Lung (tissue), 12 donors: ENCODE data around the gene APOL3. TPM values are rescaled to one million over a fixed set of nuclear protein-coding genes. Genes with fewer than 3 reads are reported as not detected.
"Not testable (repeated sequence)": the region's sequence is repeated elsewhere in the genome, so short reads cannot be mapped to it uniquely, and the experiment has no call there.

Experiments
- ATAC-seq: fragments of 200-7000 bp; cut with Tn5 transposase; one replicate; pipeline ENCODE4 v1.9.1; 2020; ENCODE audit warnings: moderate number of reproducible peaks; ENCODE audit not compliant: insufficient read depth, low FRiP score
- DNase-seq, 3 donors: peaks; one replicate each; pipeline ENCODE4 v3.0.0-alpha.2; 2013 to 2017
- H3K27ac ChIP-seq, 2 donors: one replicate each; pipeline ENCODE4 v1.5.1; 2013; ENCODE audit warnings: mild to moderate bottlenecking in 2 of 2, moderate library complexity in 2 of 2, control low read depth in 1 of 2, inconsistent platforms in 1 of 2, low read depth in 1 of 2, low read length in 1 of 2
- H3K27me3 ChIP-seq, 3 donors: one replicate each; pipeline ENCODE4 v1.5.1; 2013; ENCODE audit warnings: low read length in 2 of 3; ENCODE audit not compliant: control insufficient read depth in 3 of 3, insufficient read depth in 3 of 3
- H3K36me3 ChIP-seq, 4 donors: one replicate each; pipeline ENCODE4 v1.5.1; 2013; ENCODE audit warnings: low read length in 4 of 4, mild to moderate bottlenecking in 1 of 4, moderate library complexity in 1 of 4; ENCODE audit not compliant: control insufficient read depth in 4 of 4, insufficient read depth in 4 of 4
- H3K4me1 ChIP-seq, 5 donors: one replicate each; pipeline ENCODE4 v1.5.1; 2013; ENCODE audit warnings: low read length in 5 of 5, mild to moderate bottlenecking in 2 of 5, moderate library complexity in 1 of 5; ENCODE audit not compliant: control insufficient read depth in 5 of 5, insufficient read depth in 5 of 5
- H3K4me3 ChIP-seq: one replicate; pipeline ENCODE4 v1.5.1; 2013; ENCODE audit warnings: mild to moderate bottlenecking, control low read depth, moderate library complexity
- H3K9ac ChIP-seq, 2 donors: one replicate each; pipeline ENCODE4 v1.5.1; 2013; ENCODE audit warnings: low read length in 2 of 2, control low read depth in 1 of 2; ENCODE audit not compliant: insufficient read depth in 1 of 2
- H3K9me3 ChIP-seq, 4 donors: one replicate each; pipeline ENCODE4 v1.5.1; 2013; ENCODE audit warnings: low read length in 3 of 4, mild to moderate bottlenecking in 1 of 4, moderate library complexity in 1 of 4; ENCODE audit not compliant: control insufficient read depth in 4 of 4, insufficient read depth in 3 of 4
- WGBS, 2 donors: extraction: QIAGEN DNeasy Blood & Tissue Kit; methylation state at CpG; one replicate each; pipeline ENCODE4 v1.1.7; 2013; 5-methylcytosine and 5-hydroxymethylcytosine counted together
- polyA plus RNA-seq, 2 donors: library from polyadenylated mRNA; stranded (reverse); fragments of 200-250 nt; gene quantifications; one replicate each; pipeline ENCODE4 v1.2.1, GENCODE V29; 2013
- total RNA-seq, 2 donors: library from RNA; depleted of rRNA in 1 of 2; stranded (reverse); fragments of >200 nt in 1 of 2; gene quantifications; one replicate each; pipeline ENCODE4 v1.2.1, GENCODE V29; 2014 to 2021
- TF ChIP-seq, protein P1 (sequence below): IDR thresholded peaks from 2 replicates; pipeline ENCODE4 v1.5.1; 2012; ENCODE audit warnings: mild to moderate bottlenecking; ENCODE audit errors: control extremely low read depth, extremely low read depth
- donor health status: control.
- donor health status: control.
- donor health status: Bipolar disorder and iron deficiency.
- donor health status: healthy.
- donor health status: DM: yes; HTN: yes; CAD: no.

APOL3 gene
- total and polyA plus RNA-seq, 4 donors = 26.2 to 50.9 (median 44.7) TPM

DNA sequence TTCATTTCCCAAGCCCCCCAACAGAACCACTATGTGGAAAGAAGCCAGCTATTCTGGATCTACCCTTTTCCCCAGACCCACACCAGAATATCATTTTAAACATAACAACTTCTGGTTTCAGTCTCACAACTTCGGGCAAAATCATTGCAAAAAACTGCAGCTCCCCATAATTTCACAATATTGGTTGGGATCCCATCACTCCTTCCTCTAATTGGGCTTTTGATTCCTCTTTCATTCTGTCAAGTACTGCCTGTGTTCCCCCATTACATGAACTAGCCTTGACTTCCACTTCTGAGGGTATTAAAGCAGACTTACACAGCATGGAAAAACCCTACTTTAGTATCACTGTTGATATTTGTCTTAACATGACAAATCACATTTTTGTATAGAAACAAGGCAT, 4.1 kb upstream of the APOL3 start:
- H3K27ac ChIP-seq = no peak overlapping the region

DNA sequence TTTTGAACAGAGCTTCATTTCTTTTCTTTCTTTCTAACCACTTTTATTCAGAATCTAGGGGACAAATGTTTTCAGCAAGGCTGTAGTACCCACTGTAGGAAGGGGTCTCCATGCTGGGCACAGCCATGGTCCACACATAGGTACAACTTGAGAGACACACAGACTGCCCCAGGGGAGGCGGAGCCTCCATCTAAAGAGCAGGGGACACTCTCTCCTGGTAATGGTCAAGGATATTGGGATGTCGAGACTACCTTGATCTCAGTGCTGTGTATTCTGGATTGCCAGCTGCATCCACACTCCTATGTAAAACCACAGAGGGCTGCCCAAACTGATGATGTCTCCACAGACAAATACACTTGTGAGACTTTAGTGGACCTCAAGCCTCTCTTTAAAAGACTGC, 2.9 kb upstream of the APOL3 start:
- no peaks in the 10 kb centered on the region for H3K36me3 ChIP-seq
- no peaks in the 10 kb centered on the region for H3K9me3 ChIP-seq
- H3K27me3 ChIP-seq = no peaks in the 10 kb centered on the region
- ATAC-seq = no peak
- WGBS, 2 donors = 87 to 94% methylated on average over 2 of the region's 2 CpGs
- H3K27ac ChIP-seq = no peak overlapping the region
- peaks cover 0 to 19% (median 9%) of the 10 kb centered on the region in 5 donors for H3K4me1 ChIP-seq
- no peak overlapping the region for H3K9ac ChIP-seq
- no peak for DNase-seq
- TF ChIP-seq, protein P1, sequence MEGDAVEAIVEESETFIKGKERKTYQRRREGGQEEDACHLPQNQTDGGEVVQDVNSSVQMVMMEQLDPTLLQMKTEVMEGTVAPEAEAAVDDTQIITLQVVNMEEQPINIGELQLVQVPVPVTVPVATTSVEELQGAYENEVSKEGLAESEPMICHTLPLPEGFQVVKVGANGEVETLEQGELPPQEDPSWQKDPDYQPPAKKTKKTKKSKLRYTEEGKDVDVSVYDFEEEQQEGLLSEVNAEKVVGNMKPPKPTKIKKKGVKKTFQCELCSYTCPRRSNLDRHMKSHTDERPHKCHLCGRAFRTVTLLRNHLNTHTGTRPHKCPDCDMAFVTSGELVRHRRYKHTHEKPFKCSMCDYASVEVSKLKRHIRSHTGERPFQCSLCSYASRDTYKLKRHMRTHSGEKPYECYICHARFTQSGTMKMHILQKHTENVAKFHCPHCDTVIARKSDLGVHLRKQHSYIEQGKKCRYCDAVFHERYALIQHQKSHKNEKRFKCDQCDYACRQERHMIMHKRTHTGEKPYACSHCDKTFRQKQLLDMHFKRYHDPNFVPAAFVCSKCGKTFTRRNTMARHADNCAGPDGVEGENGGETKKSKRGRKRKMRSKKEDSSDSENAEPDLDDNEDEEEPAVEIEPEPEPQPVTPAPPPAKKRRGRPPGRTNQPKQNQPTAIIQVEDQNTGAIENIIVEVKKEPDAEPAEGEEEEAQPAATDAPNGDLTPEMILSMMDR = no peak
- no peak overlapping the region for H3K4me3 ChIP-seq

More for the DNA sequence above, 4.1 kb upstream of the APOL3 start:
- no peak for DNase-seq
- Histone ChIP-seq H3K36me3 (no peaks in the 10 kb centered on the region), H3K4me1 (peaks cover 0 to 19% (median 9%) of the 10 kb centered on the region in 5 donors), H3K9ac (no peak overlapping the region), H3K9me3 (no peaks in the 10 kb centered on the region), H3K4me3 (no peak overlapping the region), H3K27me3 (no peaks in the 10 kb centered on the region)
- WGBS, 2 donors = 21 to 41% methylated on average over 1 of the region's 1 CpG
- peak; percentile 27 for ATAC-seq
- TF ChIP-seq, protein P1 = no peak

DNA sequence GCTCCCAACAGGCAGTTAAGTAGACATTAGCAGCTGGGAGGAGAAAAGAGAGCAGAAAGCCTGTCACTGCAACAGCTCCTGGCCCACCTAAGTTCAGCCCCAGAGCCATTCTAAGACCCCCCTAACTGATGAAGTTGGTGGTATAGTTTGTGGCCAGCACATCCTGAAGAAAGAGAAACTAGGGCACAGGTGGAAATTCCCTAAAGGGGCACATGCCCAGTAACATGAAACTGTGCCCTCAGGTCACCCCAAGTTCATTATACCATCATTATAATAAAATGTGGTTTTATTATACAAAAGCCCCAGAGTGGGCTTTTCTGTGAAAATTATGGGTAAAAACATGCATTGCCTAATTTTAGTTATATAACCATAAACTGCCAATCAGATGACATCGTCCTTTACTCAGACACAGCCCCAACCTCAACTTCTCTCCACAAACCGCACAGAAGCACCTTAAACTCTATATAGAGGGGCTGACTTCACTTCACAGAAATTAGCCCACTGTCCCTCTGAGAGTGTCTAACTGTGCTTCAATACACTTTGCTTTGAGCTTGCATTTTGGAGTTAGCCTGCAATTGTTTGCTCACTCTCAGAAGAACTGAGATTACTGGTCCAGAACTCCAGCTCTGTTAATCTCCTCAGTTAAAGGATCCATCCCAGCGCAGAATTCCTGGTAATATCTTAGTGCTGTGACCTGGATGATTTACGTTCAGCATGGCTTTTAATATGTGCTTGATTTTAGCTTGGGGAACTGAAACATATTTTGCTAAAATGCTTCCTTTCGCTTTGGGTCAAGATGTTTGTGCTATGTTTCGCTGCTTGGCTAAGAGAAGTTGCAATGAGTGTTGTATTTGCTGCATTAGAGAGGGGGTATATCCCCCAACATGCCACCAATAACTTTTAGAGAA, 1.8 kb upstream of the APOL3 start:
- ATAC-seq (no peak), DNase-seq (no peak)
- Histone ChIP-seq H3K9ac (no peak overlapping the region), H3K4me3 (no peak overlapping the region), H3K27ac (peak overlapping the region in 1 of 2 donors; percentile 44), H3K27me3 (no peaks in the 10 kb centered on the region), H3K9me3 (no peaks in the 10 kb centered on the region), H3K4me1 (peaks cover 0 to 21% (median 9%) of the 10 kb centered on the region in 5 donors), H3K36me3 (no peaks in the 10 kb centered on the region)
- 62 to 70% methylated on average over 6 of the region's 6 CpGs for WGBS, 2 donors
- TF ChIP-seq, protein P1 = no peak

DNA sequence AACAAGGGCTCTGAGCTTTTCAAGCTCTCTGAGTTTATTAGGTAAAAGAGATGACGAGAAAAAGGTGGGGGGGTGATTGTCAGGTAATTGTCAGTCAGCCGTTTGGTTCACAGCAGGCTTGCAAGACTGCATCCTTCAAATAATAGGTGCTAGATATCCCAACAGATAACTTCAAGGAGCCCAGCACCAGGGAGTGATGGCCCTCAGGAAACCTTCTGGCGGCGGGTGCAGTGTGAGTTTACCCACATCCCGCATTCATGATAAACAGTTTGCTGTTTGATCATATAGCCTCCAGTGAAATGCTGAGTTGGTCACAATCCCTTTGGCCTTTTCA, 1.2 kb upstream of the APOL3 start:
- Histone ChIP-seq H3K27ac (peak overlapping the region in 1 of 2 donors; percentile 44), H3K4me1 (peaks cover 0 to 27% (median 12%) of the 10 kb centered on the region in 5 donors)
- H3K27me3 ChIP-seq, H3K4me3 ChIP-seq, DNase-seq, ATAC-seq, H3K9me3 ChIP-seq, H3K36me3 ChIP-seq, H3K9ac ChIP-seq: not testable (repeated sequence)
- WGBS, 2 donors = 56 to 76% methylated on average over 5 of the region's 5 CpGs
